CD14-positive monocyte (primary cell): ENCODE measurements around the gene OIT3. TPM values are rescaled to one million over a fixed set of nuclear protein-coding genes. Genes with fewer than 3 reads are reported as not detected.
"Not testable (repeated sequence)": the region's sequence is repeated elsewhere in the genome, so short reads cannot be mapped to it uniquely, and the experiment has no call there.

ENCODE experiments used
- DNase-seq, 3 donors: peaks; one replicate each; pipeline ENCODE4 v3.0.0-alpha.2; 2011 to 2022
- H2AFZ ChIP-seq: 2 replicates; pipeline ENCODE4 v1.6.0; 2012; ENCODE audit warnings: mild to moderate bottlenecking, low read depth, low read length, inconsistent platforms; ENCODE audit not compliant: insufficient read depth, poor library complexity, severe bottlenecking
- H3K27ac ChIP-seq, 2 donors: 1 replicate in 1 of 2; 2 replicates in 1 of 2; pipeline ENCODE4 v1.5.1; 2012 to 2013; ENCODE audit warnings: low read length in 2 of 2, control low read depth in 1 of 2, inconsistent platforms in 1 of 2, low read depth in 1 of 2, mild to moderate bottlenecking in 1 of 2
- H3K27me3 ChIP-seq, 2 donors: one replicate each; pipeline versions ENCODE4 v1.6.0 to v1.6.1; 2011 to 2013; ENCODE audit warnings: low read length in 2 of 2; ENCODE audit not compliant: control insufficient read depth in 2 of 2, insufficient read depth in 2 of 2
- H3K36me3 ChIP-seq, 2 donors: replicated peaks in 1 of 2; 1 replicate in 1 of 2; 2 replicates in 1 of 2; pipeline versions ENCODE4 v1.5.1 to v1.6.1; 2012 to 2013; ENCODE audit warnings: low read length in 2 of 2, control low read depth in 1 of 2, inconsistent platforms in 1 of 2, mild to moderate bottlenecking in 1 of 2; ENCODE audit not compliant: insufficient read depth in 2 of 2, control insufficient read depth in 1 of 2
- H3K4me1 ChIP-seq, 2 donors: 1 replicate in 1 of 2; 2 replicates in 1 of 2; pipeline versions ENCODE4 v1.5.1 to v1.6.1; 2012 to 2013; ENCODE audit warnings: low read length in 2 of 2, control low read depth in 1 of 2, inconsistent platforms in 1 of 2, mild to moderate bottlenecking in 1 of 2, moderate library complexity in 1 of 2; ENCODE audit not compliant: insufficient read depth in 2 of 2, control insufficient read depth in 1 of 2
- H3K4me2 ChIP-seq: replicated peaks from 2 replicates; pipeline ENCODE3; 2012; ENCODE audit warnings: low read length, moderate library complexity, mild to moderate bottlenecking; ENCODE audit not compliant: poor library complexity, severe bottlenecking; ENCODE audit errors: extremely low read depth
- H3K4me3 ChIP-seq, 3 experiments: fragments of 200-600 bp in 1 of 3; sonication (generic) in 1 of 3; replicated peaks in 1 of 3; 1 replicate in 2 of 3; 2 replicates in 1 of 3; pipeline ENCODE4 v1.5.1; 2011 to 2013; ENCODE audit warnings: low read length in 3 of 3, mild to moderate bottlenecking in 3 of 3, control low read depth in 2 of 3, low read depth in 2 of 3, inconsistent platforms in 1 of 3, moderate library complexity in 1 of 3
- H3K79me2 ChIP-seq: 2 replicates; pipeline ENCODE4 v1.6.0; 2012; ENCODE audit warnings: mild to moderate bottlenecking, control low read depth, inconsistent platforms, low read length, moderate library complexity; ENCODE audit not compliant: insufficient read depth
- H3K9ac ChIP-seq: 2 replicates; pipeline ENCODE4 v1.6.0; 2017; ENCODE audit warnings: low read length, mild to moderate bottlenecking; ENCODE audit not compliant: insufficient read depth, poor library complexity, severe bottlenecking
- H3K9me3 ChIP-seq, 2 donors: replicated peaks in 1 of 2; 1 replicate in 1 of 2; 2 replicates in 1 of 2; pipeline versions ENCODE4 v1.5.1 to v1.6.1; 2012 to 2013; ENCODE audit warnings: low read length in 2 of 2, control low read depth in 1 of 2; ENCODE audit not compliant: control insufficient read depth in 1 of 2, insufficient read depth in 1 of 2
- H4K20me1 ChIP-seq: 2 replicates; pipeline ENCODE4 v1.6.0; 2012; ENCODE audit warnings: mild to moderate bottlenecking, low read length, control low read depth, moderate library complexity; ENCODE audit not compliant: insufficient read depth
- H3K27ac Mint-ChIP-seq, 7 donors: one replicate each; pipeline ENCODE4 v1.8.0; 2020; ENCODE audit warnings: mild to moderate bottlenecking in 7 of 7, mixed read lengths in 7 of 7, moderate library complexity in 6 of 7, inconsistent platforms in 2 of 7
- H3K27me3 Mint-ChIP-seq, 3 donors: one replicate each; pipeline ENCODE4 v1.8.0; 2021 to 2022; ENCODE audit warnings: low read depth in 3 of 3, mild to moderate bottlenecking in 3 of 3, mixed read lengths in 3 of 3, moderate library complexity in 3 of 3, inconsistent platforms in 1 of 3
- H3K36me3 Mint-ChIP-seq, 2 donors: one replicate each; pipeline ENCODE4 v1.8.0; 2020; ENCODE audit warnings: mixed read lengths in 2 of 2, inconsistent platforms in 1 of 2, mild to moderate bottlenecking in 1 of 2
- H3K4me1 Mint-ChIP-seq: one replicate; pipeline ENCODE4 v1.8.0; 2020; ENCODE audit warnings: mild to moderate bottlenecking, mixed read lengths
- H3K4me3 Mint-ChIP-seq, 2 donors: one replicate each; pipeline ENCODE4 v1.8.0; 2020; ENCODE audit warnings: mild to moderate bottlenecking in 2 of 2, mixed read lengths in 2 of 2, moderate library complexity in 1 of 2
- H3K9me3 Mint-ChIP-seq, 7 donors: one replicate each; pipeline ENCODE4 v1.8.0; 2020 to 2022; ENCODE audit warnings: mixed read lengths in 7 of 7, mild to moderate bottlenecking in 6 of 7, moderate library complexity in 6 of 7, inconsistent platforms in 2 of 7
- WGBS: methylation state at CpG from one replicate; pipeline ENCODE4 v1.1.5; 2013; ENCODE audit warnings: missing lambda C conversion rate; ENCODE audit not compliant: insufficient coverage; 5-methylcytosine and 5-hydroxymethylcytosine counted together
- intact Hi-C, 2 donors: fragments of 100-400 bp; cut with micrococcal nuclease; formaldehyde crosslinking; loops; one replicate each; pipeline versions ENCODE4 v1.15.0 to v1.15.1; 2023
- polyA plus RNA-seq, 3 donors: library from polyadenylated mRNA; depleted of rRNA in 1 of 3; unstranded in 2 of 3; stranded (reverse) in 1 of 3; fragments of 300-500 nt in 2 of 3; fragments of >200 nt in 1 of 3; fragmentation: Illumina TruSeq in 2 of 3; gene quantifications; 1 replicate in 2 of 3; 2 replicates in 1 of 3; pipeline ENCODE4 v1.2.3, GENCODE V29; 2012 to 2021
- TF ChIP-seq, protein P1 (sequence below): fragments of 200-600 bp; IDR thresholded peaks from one replicate; pipeline ENCODE4 v1.8.0; 2022; ENCODE audit warnings: antibody characterized with exemption, mild to moderate bottlenecking

OIT3 gene
- polyA plus RNA-seq, 3 donors: 0.08 TPM; not detected in 2

DNA sequence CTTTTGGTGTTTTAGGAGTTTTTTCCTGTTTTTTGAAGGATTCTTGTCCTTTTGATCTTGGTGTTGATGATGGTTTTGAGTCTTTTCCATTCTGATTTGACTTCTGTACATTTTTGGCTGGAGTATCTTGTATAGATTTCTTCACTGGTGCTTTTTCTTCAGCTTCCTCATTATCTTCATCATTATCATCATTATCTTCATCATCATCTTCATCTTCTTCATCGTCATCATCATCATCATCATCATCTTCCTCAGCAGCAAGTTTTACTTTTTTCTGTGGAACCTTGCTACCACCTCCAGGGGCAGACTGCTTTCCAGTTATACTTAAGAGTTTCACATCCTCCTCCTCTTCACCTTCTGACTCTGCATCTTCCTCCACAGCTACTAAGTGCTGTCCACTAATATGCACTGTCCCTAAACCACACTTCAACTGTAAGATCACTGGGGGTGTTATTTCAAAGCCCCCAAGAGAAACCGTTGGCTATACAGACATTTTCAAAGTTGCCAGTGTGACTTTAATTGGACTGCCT lies 24.3 kb downstream of the OIT3 start:
- H3K27ac Mint-ChIP-seq, H3K9me3 ChIP-seq, H3K4me1 ChIP-seq, DNase-seq, H3K79me2 ChIP-seq, H3K4me2 ChIP-seq, H3K27ac ChIP-seq, H3K27me3 ChIP-seq, H3K27me3 Mint-ChIP-seq, H2AFZ ChIP-seq, H3K9ac ChIP-seq, H3K4me1 Mint-ChIP-seq, intact Hi-C loops, H3K36me3 Mint-ChIP-seq, H4K20me1 ChIP-seq, H3K4me3 Mint-ChIP-seq, H3K36me3 ChIP-seq, H3K4me3 ChIP-seq: not testable (repeated sequence)
- peaks cover 14 to 35% (median 20%) of the 10 kb centered on the region in 7 donors for H3K9me3 Mint-ChIP-seq
- 87% methylated on average over 2 of the region's 2 CpGs for WGBS

GRCh38 chr10:72918352-72918751 lies 24.8 kb downstream of the OIT3 start:
- TF ChIP-seq, protein P1, sequence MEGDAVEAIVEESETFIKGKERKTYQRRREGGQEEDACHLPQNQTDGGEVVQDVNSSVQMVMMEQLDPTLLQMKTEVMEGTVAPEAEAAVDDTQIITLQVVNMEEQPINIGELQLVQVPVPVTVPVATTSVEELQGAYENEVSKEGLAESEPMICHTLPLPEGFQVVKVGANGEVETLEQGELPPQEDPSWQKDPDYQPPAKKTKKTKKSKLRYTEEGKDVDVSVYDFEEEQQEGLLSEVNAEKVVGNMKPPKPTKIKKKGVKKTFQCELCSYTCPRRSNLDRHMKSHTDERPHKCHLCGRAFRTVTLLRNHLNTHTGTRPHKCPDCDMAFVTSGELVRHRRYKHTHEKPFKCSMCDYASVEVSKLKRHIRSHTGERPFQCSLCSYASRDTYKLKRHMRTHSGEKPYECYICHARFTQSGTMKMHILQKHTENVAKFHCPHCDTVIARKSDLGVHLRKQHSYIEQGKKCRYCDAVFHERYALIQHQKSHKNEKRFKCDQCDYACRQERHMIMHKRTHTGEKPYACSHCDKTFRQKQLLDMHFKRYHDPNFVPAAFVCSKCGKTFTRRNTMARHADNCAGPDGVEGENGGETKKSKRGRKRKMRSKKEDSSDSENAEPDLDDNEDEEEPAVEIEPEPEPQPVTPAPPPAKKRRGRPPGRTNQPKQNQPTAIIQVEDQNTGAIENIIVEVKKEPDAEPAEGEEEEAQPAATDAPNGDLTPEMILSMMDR: no peak
- no peaks in the 10 kb centered on the region for H3K36me3 ChIP-seq
- WGBS: 93% methylated on average over 3 of the region's 8 CpGs
- intact Hi-C loops: no loop called here
- peaks cover 1 to 5% (median 2%) of the 10 kb centered on the region in 3 donors for H3K27me3 Mint-ChIP-seq
- H3K4me1 Mint-ChIP-seq: no peaks in the 10 kb centered on the region
- H3K27ac Mint-ChIP-seq: no peak overlapping the region
- H3K9me3 Mint-ChIP-seq: peaks cover 14 to 36% (median 21%) of the 10 kb centered on the region in 7 donors
- no peaks in the 10 kb centered on the region for H3K79me2 ChIP-seq
- H3K4me3 ChIP-seq: no peak overlapping the region
- no peaks in the 10 kb centered on the region for H3K36me3 Mint-ChIP-seq
- no peak overlapping the region for H3K4me3 Mint-ChIP-seq
- no peaks in the 10 kb centered on the region for H3K27me3 ChIP-seq
- no peak overlapping the region for H3K27ac ChIP-seq
- H3K9ac ChIP-seq: no peak overlapping the region
- H3K9me3 ChIP-seq: peaks cover 7 to 14% of the 10 kb centered on the region in 2 donors
- H3K4me1 ChIP-seq: no peaks in the 10 kb centered on the region
- no peak overlapping the region for H3K4me2 ChIP-seq
- DNase-seq: no peak
- H4K20me1 ChIP-seq: no peaks in the 10 kb centered on the region
- H2AFZ ChIP-seq: no peak overlapping the region

DNA sequence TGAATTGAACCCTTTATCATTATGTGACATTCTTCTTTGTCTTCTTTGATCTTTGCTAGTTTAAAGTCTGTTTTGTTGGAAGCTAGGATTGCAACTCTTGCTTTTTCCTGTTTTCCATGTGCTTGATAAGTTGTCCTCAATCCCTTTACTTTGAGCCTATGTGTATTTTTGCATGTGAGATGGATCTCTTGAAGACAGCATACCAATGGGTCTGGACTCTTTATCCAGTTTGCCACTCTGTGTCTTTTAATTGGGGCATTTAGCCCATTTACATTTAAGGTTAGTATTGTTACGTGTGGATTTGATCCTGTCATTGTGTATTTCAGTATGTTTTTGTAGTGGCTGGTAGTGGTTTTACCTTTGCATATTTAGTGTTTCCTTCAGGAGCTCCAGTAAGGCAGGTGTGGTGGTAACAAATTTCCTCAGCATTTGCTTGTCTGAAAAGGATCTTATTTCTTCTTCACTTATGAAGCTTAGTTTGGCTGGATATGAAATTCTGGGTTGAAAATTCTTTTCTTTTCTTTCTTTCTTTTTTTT lies 27.7 kb downstream of the OIT3 start:
- H3K4me2 ChIP-seq, H3K4me3 Mint-ChIP-seq, intact Hi-C loops, H3K79me2 ChIP-seq, H3K9ac ChIP-seq, H3K27me3 ChIP-seq, H3K36me3 Mint-ChIP-seq, H3K4me3 ChIP-seq, H3K27ac Mint-ChIP-seq, H3K27ac ChIP-seq, H3K4me1 ChIP-seq, H3K27me3 Mint-ChIP-seq, H3K36me3 ChIP-seq, H2AFZ ChIP-seq, H4K20me1 ChIP-seq, H3K4me1 Mint-ChIP-seq, DNase-seq: not testable (repeated sequence)
- no CpG with 5 or more reads among the region's 1 CpG for WGBS
- peaks cover 14 to 33% (median 23%) of the 10 kb centered on the region in 7 donors for H3K9me3 Mint-ChIP-seq
- peaks cover 7 to 15% of the 10 kb centered on the region in 2 donors for H3K9me3 ChIP-seq
